ENCODE measurements around the gene PJA2.

DNA sequence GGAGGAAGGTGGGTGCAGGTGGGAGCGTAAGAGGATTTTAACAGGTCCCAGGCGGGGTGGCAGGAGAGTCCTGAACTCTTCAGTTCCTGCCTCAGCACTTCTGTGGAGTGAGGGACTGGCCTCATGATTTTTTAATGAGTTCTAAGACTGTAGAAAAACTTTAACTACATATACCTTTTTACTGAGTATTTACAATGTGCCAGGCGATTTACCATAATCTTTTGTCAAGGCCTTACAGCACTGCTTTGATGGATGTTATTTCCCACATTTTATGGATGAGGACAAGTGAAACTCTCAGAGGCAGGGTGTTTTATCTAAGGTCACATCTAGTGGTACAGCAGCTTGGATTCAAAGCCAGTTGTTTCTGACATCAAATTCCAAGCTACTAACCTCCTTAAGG is 99.5 kb downstream of the PJA2 start:
- TF ChIP-seq POLR2AphosphoS5 (IDR thresholded peaks at IDR 0.05; ENCODE audit: low read depth, low read length), result no peak
- TF ChIP-seq CREB1 (IDR thresholded peaks at IDR 0.05), result no peak
- TF ChIP-seq CTCF (IDR thresholded peaks at IDR 0.05; ENCODE audit: control extremely low read depth in 1 of 3, insufficient read depth in 1 of 3, low read depth in 1 of 3, low read length in 3 of 3), result no peak
- TF ChIP-seq TCF12 (IDR thresholded peaks at IDR 0.05; ENCODE audit: low read depth, low read length), result no peak
- TF ChIP-seq RXRA (IDR thresholded peaks at IDR 0.05; ENCODE audit: insufficient read depth, low read depth, low read length), result no peak
- TF ChIP-seq POLR2A (IDR thresholded peaks at IDR 0.05; ENCODE audit: control extremely low read depth in 1 of 2, low read depth in 2 of 2, low read length in 2 of 2), result no peak
- no peak for TF ChIP-seq TAF1 (IDR thresholded peaks at IDR 0.05; ENCODE audit: low read depth, low read length)
- TF ChIP-seq BCL11A (IDR thresholded peaks at IDR 0.05; ENCODE audit: low read depth in 2 of 2, low read length in 2 of 2), result no peak
- TF ChIP-seq SAP30 (IDR thresholded peaks at IDR 0.05; ENCODE audit: insufficient read depth, insufficient replicate concordance, low read length), result no peak
- TF ChIP-seq HDAC2 (IDR thresholded peaks at IDR 0.05; ENCODE audit: borderline replicate concordance in 1 of 2, low read depth in 2 of 2, low read length in 2 of 2), result no peak
- no peak for TF ChIP-seq CHD2 (IDR thresholded peaks at IDR 0.05; ENCODE audit: low read length)
- no peak for TF ChIP-seq SP1 (IDR thresholded peaks at IDR 0.05; ENCODE audit: low read depth, low read length)
- TF ChIP-seq EZH2 (IDR thresholded peaks at IDR 0.05; ENCODE audit: low read depth, low read length, severe bottlenecking), result no peak

All from H1 (cell line).